ENCODE data around the gene APAF1.
A peak's percentile ranks its signal among the peaks of the same experiment; 100 is the strongest.

Gene APAF1

DNA sequence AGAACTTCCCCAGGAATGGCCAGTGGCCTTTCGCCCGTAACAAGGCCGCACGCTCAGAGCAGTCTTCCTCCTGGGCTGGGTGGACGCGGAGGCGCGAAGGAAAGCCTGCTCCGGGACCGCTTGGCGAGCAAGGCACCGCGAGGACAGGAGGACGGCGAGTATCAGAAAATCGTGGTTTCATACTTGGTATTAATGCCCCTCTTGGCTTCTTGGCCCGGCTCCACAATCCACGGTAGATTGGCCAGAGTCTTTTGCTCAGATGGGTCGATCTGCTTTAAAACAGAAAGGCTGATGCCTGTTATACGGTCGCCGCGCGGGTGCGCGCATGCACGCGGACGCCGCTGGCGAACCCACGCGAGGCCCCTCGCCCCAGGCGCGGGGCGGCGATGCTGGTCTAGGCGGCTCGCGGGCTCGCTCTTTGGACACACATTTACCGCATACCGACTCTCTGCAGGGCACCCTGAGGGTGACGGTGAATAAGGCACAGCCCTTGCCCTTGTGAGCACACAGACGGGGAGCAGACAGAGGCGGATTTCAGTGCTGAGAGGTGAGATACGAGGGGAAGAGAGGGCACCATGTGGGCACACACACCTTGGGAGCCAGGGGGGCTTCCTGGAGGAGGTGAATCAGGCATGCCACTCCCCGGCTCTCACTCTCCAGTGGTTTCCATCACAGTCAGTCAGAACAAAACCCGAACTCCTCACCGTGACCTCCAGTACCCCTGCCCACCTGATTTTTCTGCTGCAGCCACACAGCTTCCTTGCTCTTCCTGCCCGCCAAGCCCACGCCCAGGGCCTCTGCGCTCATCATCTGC lies 100.7 kb downstream of the APAF1 start:
- TF ChIP-seq GATA2 (IDR thresholded peaks at IDR 0.05; ENCODE audit: low read depth, low read length) (no peak), GATA3 (IDR thresholded peaks at IDR 0.05; ENCODE audit: low read depth, low read length) (no peak)

DNA sequence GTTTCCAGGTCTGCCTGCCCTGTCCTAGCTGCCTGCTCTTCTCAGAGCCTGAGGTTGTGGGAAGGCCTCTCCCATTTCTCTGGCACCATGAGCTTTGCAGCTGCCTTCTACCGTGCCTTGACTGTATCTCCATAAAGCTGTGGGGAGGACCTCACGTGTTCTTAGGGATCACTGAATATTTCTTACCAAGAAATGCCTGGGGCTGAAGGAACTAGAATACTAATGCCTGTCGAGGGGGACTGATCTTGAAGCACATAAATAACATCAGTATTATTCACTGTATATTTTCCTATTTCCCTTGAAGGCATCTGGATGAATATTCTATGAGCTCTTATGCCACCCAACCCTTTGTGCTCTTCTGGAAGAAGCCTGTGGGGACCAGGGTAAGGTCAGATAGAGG lies 103.4 kb downstream of the APAF1 start:
- TF ChIP-seq GATA3 (IDR thresholded peaks at IDR 0.05; ENCODE audit: low read depth, low read length), result no peak
- TF ChIP-seq GATA2 (IDR thresholded peaks at IDR 0.05; ENCODE audit: low read depth, low read length), result no peak

DNA sequence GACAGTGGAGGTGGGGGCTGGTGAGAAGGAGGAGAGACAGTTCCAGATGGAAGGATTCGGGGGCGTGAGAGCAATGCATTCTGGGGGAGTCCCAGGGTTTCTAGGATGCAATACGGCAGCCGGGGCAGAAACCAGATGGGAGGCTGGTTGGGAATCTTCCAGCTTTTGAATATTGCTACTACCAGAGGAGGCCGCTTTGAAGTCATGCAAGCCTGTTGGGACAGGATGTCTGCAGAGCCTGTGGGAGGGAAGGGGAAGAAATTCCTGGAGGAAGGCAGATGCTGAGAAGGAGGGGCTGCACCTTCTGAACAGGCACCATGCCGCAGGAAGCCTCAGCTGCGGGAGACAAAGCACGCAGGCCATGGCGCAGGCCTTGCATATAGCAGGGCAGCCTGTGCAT lies 105.4 kb downstream of the APAF1 start:
- TF ChIP-seq GATA2 (IDR thresholded peaks at IDR 0.05; ENCODE audit: low read depth, low read length) (no peak), GATA3 (IDR thresholded peaks at IDR 0.05; ENCODE audit: low read depth, low read length) (no peak)

DNA sequence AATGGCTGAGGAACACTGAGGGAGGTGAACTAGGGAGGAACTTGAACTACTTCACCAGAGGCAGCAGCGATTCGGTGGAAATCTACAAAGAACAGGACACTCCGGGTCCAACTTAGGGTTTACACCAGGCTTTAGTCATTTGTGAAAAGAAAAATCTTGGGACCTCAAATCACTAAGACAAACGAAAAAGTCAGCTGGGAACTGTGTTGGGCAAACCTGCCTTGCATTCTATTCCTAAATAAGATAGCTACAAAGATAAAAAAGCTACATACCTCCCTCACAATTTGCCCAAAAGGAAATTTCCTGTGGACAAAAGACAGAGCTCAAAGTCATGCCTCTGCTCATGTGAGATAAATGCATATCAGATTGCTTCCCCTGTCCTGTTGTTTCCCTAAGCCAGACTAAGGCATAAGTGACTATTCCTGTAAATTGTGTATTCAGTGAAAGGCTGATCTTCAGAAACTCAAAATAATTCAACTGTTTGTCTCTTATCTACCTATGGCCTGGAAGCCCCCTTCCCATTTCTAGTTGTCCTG lies 106.6 kb downstream of the APAF1 start:
- peak; percentile 72 for TF ChIP-seq GATA3 (IDR thresholded peaks at IDR 0.05; ENCODE audit: low read depth, low read length)
- TF ChIP-seq GATA2 (IDR thresholded peaks at IDR 0.05; ENCODE audit: low read depth, low read length), result peak; percentile 77

DNA sequence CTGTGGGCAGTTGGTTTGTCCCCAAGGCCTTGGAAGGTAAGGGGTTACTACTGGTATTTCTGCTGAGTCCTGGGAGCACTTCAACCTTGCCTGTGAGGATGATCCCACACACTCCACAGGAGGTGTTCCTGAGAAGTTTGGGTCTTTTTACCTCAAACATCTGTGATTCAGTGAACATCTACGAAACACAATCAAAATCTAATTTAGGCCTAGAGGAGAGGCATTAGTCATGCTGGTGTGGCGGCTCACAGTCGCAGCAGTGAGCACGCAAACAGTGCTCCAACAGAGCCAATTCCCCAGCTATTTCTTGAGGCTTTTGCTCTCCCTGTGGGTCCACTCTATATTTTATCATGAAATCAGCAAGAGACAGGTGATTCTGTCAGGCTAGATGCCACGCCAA lies 107.6 kb downstream of the APAF1 start:
- TF ChIP-seq GATA2 (IDR thresholded peaks at IDR 0.05; ENCODE audit: low read depth, low read length), result no peak
- no peak for TF ChIP-seq GATA3 (IDR thresholded peaks at IDR 0.05; ENCODE audit: low read depth, low read length)

DNA sequence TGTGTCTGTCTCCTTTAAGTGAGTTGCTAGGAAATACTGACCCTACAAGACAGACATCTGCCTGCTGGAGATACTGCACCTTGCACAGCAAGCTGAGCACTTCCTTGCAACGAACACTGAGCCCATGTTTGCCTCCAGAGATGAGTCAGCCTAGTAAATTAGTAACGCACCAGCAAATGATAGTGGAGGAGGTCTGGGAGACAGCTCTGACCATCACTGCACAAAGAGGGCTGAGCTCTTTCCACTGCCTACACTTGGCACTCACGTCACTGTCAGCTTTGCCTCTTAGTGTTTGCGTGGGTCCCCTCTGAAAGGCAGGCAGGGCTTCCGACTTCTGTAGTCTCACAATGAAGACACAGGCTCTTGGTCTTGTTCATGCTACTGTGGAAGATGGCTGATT lies 109.0 kb downstream of the APAF1 start:
- TF ChIP-seq GATA2 (IDR thresholded peaks at IDR 0.05; ENCODE audit: low read depth, low read length), result no peak
- no peak for TF ChIP-seq GATA3 (IDR thresholded peaks at IDR 0.05; ENCODE audit: low read depth, low read length)

DNA sequence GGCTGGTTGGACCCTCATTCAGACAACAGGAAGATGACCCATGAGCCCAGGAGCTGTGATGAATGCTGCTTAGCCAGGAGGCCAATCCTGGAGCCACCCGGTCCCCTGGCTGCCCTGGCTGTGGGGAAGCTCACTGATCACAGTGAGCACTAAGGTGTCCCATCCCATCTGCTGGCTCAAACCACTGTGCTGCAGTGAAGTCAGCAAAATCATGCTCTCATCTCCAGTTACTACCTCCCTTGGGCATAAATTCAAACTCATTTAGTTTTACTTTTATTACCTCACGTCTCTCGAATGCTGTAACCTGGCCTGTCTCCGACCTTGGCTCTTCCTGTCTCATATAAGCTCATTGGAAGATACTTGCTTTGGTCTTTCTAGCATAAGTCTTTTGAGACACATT lies 112.4 kb downstream of the APAF1 start:
- TF ChIP-seq GATA3 (IDR thresholded peaks at IDR 0.05; ENCODE audit: low read depth, low read length) (no peak), GATA2 (IDR thresholded peaks at IDR 0.05; ENCODE audit: low read depth, low read length) (no peak)

- TF ChIP-seq GATA3 (IDR thresholded peaks at IDR 0.05; ENCODE audit: low read depth, low read length), result no peak
- no peak for TF ChIP-seq GATA2 (IDR thresholded peaks at IDR 0.05; ENCODE audit: low read depth, low read length)
These were observed 113.2 kb downstream of the APAF1 start for GRCh38 chr12:98758331-98758730.

GRCh38 chr12:98763656-98764055 lies 118.6 kb downstream of the APAF1 start:
- no peak for TF ChIP-seq GATA3 (IDR thresholded peaks at IDR 0.05; ENCODE audit: low read depth, low read length)
- TF ChIP-seq GATA2 (IDR thresholded peaks at IDR 0.05; ENCODE audit: low read depth, low read length), result no peak

DNA sequence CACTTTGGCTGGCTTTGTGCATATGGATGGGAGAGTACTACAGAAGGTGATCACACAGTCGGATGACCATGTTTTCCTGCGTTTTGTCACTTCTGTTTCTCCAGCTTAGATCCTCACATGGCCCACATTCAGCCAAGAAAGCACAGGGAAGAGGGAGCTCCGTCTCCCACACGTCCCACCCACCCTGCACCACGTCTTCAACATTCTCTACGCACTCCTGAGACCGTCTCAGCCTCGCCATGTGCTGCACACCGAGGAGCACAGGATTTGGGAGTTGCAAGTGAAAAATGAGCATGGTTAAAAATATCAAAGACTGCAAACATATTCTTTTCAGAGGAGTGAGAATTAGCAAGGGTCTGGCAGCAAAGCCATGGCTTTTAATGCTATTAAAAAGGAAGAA lies 122.2 kb downstream of the APAF1 start:
- TF ChIP-seq GATA3 (IDR thresholded peaks at IDR 0.05; ENCODE audit: low read depth, low read length) (no peak), GATA2 (IDR thresholded peaks at IDR 0.05; ENCODE audit: low read depth, low read length) (no peak)

GRCh38 chr12:98769068-98769467 lies 124.0 kb downstream of the APAF1 start:
- TF ChIP-seq GATA2 (IDR thresholded peaks at IDR 0.05; ENCODE audit: low read depth, low read length), result no peak
- no peak for TF ChIP-seq GATA3 (IDR thresholded peaks at IDR 0.05; ENCODE audit: low read depth, low read length)

DNA sequence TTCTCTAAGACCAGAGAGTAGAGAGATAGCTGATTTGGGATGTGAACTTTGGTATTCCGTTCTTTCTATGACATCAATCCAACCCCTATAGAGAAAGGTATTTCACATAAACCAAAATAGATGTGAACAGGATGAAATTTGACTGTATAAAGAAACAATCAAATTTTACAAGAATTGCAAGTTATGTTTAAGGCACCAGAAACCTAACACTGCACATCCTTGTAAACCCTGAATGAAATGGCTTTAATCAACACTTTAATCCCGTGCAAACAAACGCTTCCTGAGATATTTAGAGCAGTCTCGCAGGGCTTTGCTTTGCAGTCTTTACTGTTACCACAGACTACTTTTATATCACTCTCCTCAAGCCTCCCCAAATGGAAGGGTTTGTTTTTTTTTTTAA lies 125.1 kb downstream of the APAF1 start:
- TF ChIP-seq GATA3 (IDR thresholded peaks at IDR 0.05; ENCODE audit: low read depth, low read length), result no peak
- TF ChIP-seq GATA2 (IDR thresholded peaks at IDR 0.05; ENCODE audit: low read depth, low read length), result no peak

GRCh38 chr12:98771811-98772752 lies 127.0 kb downstream of the APAF1 start:
- TF ChIP-seq GATA2 (IDR thresholded peaks at IDR 0.05; ENCODE audit: low read depth, low read length) (no peak), GATA3 (IDR thresholded peaks at IDR 0.05; ENCODE audit: low read depth, low read length) (no peak)

DNA sequence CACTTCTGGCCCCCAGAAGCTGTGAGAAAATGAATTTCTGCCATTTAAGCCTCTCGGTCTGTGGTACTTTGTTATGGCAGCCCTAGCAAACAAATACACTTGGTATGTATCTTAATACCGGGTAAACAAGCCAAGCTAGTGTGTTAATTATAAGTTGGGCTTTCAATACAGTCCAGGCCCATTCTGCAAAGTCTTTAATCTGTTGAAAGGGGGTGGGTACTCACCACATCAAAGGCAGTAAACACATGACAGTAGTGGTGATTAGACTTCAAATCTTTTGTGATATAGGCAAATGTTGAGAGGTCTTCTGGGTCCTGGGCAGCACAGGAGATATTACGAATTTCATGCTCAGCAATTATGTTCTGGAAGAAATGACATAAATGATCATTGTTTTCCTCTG lies 127.7 kb downstream of the APAF1 start:
- TF ChIP-seq GATA3 (IDR thresholded peaks at IDR 0.05; ENCODE audit: low read depth, low read length) (no peak), GATA2 (IDR thresholded peaks at IDR 0.05; ENCODE audit: low read depth, low read length) (no peak)
